K562 (cell line): ENCODE measurements around the gene MTRF1L. TPM values are rescaled to one million over a fixed set of nuclear protein-coding genes. Genes with fewer than 3 reads are reported as not detected.
A peak's percentile ranks its signal among the peaks of the same experiment; 100 is the strongest.

ENCODE experiments used
- ATAC-seq: fragments of 200-7000 bp; cut with Tn5 transposase; 3 replicates; pipeline ENCODE4 v1.9.1; 2020; ENCODE audit warnings: moderate library complexity
- BruUV-seq: library from RNA; stranded (reverse); fragments of 400-500 nt; replicated peaks from 2 replicates; lab custom pipeline; 2021; lab: Mats Ljungman, UMichigan
- CTCF ChIA-PET: fragments of 300-600 bp; formaldehyde crosslinking; extraction: SDS; loops from one replicate; lab custom pipeline; 2021; ENCODE audit warnings: low intra/inter-chr PET ratio; lab: Yijun Ruan, JAX
- POLR2A ChIA-PET: fragments of 300-600, 350-650 bp; sonication (Branson Sonifier 250); formaldehyde crosslinking; extraction: SDS; loops from one replicate; lab custom pipeline; 2021; ENCODE audit warnings: antibody characterized with exemption, inconsistent platforms; lab: Yijun Ruan, JAX
- DNase-seq, 4 experiments: peaks; one replicate each; pipeline versions ENCODE4 v3.0.0 to v3.0.0-alpha.2; 2011 to 2018; ENCODE audit warnings: low spot score in 3 of 4, mixed read lengths in 3 of 4; ENCODE audit errors: extremely low read depth in 1 of 4
- FAIRE-seq: peaks from 2 replicates; lab custom pipeline; 2011; peaks lifted over from hg19 to GRCh38; lab: Jason Lieb, UNC
- H2AFZ ChIP-seq: 2 replicates; pipeline ENCODE4 v1.6.0; 2011; ENCODE audit warnings: low read depth, low read length, control low read depth, inconsistent platforms
- H3K27ac ChIP-seq: fragments of 200-600 bp; 3 replicates; pipeline ENCODE4 v1.8.0; 2011; ENCODE audit warnings: low read depth, mild to moderate bottlenecking, control low read depth, inconsistent platforms, low read length, moderate library complexity, mixed read lengths; ENCODE audit errors: extremely low read depth
- H3K27me3 ChIP-seq, 2 experiments: fragments of 300-600 bp in 1 of 2; 2 replicates in 1 of 2; 3 replicates in 1 of 2; pipeline versions ENCODE4 v1.6.0 to v1.8.0; 2011; ENCODE audit warnings: inconsistent platforms in 2 of 2, low read length in 2 of 2, mild to moderate bottlenecking in 1 of 2, mixed read lengths in 1 of 2, moderate library complexity in 1 of 2; ENCODE audit not compliant: control insufficient read depth in 2 of 2, insufficient read depth in 2 of 2
- H3K36me3 ChIP-seq: fragments of 300-600 bp; 3 replicates; pipeline ENCODE4 v1.8.0; 2011; ENCODE audit warnings: mild to moderate bottlenecking, low read length, inconsistent platforms; ENCODE audit not compliant: control insufficient read depth, insufficient read depth
- H3K4me1 ChIP-seq, 2 experiments: fragments of 200-600 bp in 1 of 2; replicated peaks in 1 of 2; 2 replicates in 1 of 2; 3 replicates in 1 of 2; pipeline versions ENCODE4 v1.5.1 to v1.8.0; 2011; ENCODE audit warnings: inconsistent platforms in 2 of 2, low read length in 2 of 2, mild to moderate bottlenecking in 1 of 2, mixed read lengths in 1 of 2, moderate library complexity in 1 of 2; ENCODE audit not compliant: control insufficient read depth in 2 of 2, insufficient read depth in 2 of 2
- H3K4me2 ChIP-seq: 2 replicates; pipeline ENCODE4 v1.6.1; 2011; ENCODE audit warnings: low read length, control low read depth, inconsistent platforms, mixed read lengths; ENCODE audit not compliant: insufficient read depth
- H3K4me3 ChIP-seq: fragments of 200-600 bp; sonication (generic), shearing (Covaris generic); 2 replicates; pipeline ENCODE4 v1.5.1; 2016; ENCODE audit warnings: control low read depth, inconsistent platforms
- H3K79me2 ChIP-seq: fragments of 200-600 bp; 3 replicates; pipeline ENCODE4 v1.8.0; 2011; ENCODE audit warnings: low read length, inconsistent platforms; ENCODE audit not compliant: control insufficient read depth, insufficient read depth
- H3K9ac ChIP-seq, 2 experiments: 2 replicates each; pipeline versions ENCODE4 v1.6.0 to v1.6.1; 2011; ENCODE audit warnings: low read depth in 2 of 2, low read length in 2 of 2, control low read depth in 1 of 2, inconsistent platforms in 1 of 2, mild to moderate bottlenecking in 1 of 2, mixed read lengths in 1 of 2; ENCODE audit not compliant: insufficient read depth in 1 of 2
- H3K9me1 ChIP-seq: one replicate; pipeline ENCODE4 v1.6.0; 2011; ENCODE audit warnings: inconsistent platforms, mild to moderate bottlenecking, low read length, moderate library complexity; ENCODE audit not compliant: control insufficient read depth, insufficient read depth
- H3K9me3 ChIP-seq: replicated peaks from 2 replicates; pipeline ENCODE4 v1.5.1; 2011; ENCODE audit warnings: low read depth, low read length, inconsistent platforms; ENCODE audit not compliant: control insufficient read depth, insufficient read depth
- H4K20me1 ChIP-seq: replicated peaks from 2 replicates; pipeline ENCODE4 v1.6.1; 2011; ENCODE audit warnings: low read length, inconsistent platforms, mixed read lengths; ENCODE audit not compliant: control insufficient read depth, insufficient read depth
- ADNP ChIP-seq: fragments of 200-800 bp; sonication (Bioruptor generic); IDR thresholded peaks from 2 replicates; pipeline ENCODE4 v1.6.1; 2016; ENCODE audit warnings: missing genetic modification characterization, missing compliant biosample characterization
- GTF2B ChIP-seq: IDR thresholded peaks from 2 replicates; pipeline ENCODE4 v1.6.1; 2011; ENCODE audit not compliant: insufficient read length; ENCODE audit errors: extremely low read depth
- HDAC8 ChIP-seq: fragments of 450-650 bp; IDR thresholded peaks from 2 replicates; pipeline ENCODE4 v1.6.1; 2016; ENCODE audit warnings: mild to moderate bottlenecking, missing genetic modification characterization, moderate library complexity, missing compliant biosample characterization
- KLF10 ChIP-seq: fragments of 250-450 bp; sonication (Bioruptor Pico); IDR thresholded peaks from 2 replicates; pipeline ENCODE4 v1.6.1; 2021; ENCODE audit warnings: matching md5 sums
- NR1H2 ChIP-seq: sonication (generic); formaldehyde crosslinking; IDR thresholded peaks from 2 replicates; pipeline ENCODE4 v1.4.0; 2020; ENCODE audit warnings: mild to moderate bottlenecking, missing genetic modification reagents
- PRDM10 ChIP-seq: fragments of 450-650 bp; IDR thresholded peaks from 2 replicates; pipeline ENCODE4 v1.6.1; 2018; ENCODE audit not compliant: partially characterized antibody
- SPI1 ChIP-seq: IDR thresholded peaks from 2 replicates; pipeline ENCODE4 v1.6.1; 2011; ENCODE audit warnings: low read depth, low read length, control low read depth, borderline replicate concordance
- TEAD2 ChIP-seq: fragments of 450-650 bp; IDR thresholded peaks from 2 replicates; pipeline ENCODE4 v1.6.1; 2016; ENCODE audit warnings: missing genetic modification characterization, control low read depth, missing compliant biosample characterization
- ZBTB33 ChIP-seq: sonication (generic); formaldehyde crosslinking; IDR thresholded peaks from 2 replicates; pipeline ENCODE4 v1.8.1; 2023; ENCODE audit warnings: mild to moderate bottlenecking, missing genetic modification reagents
- WGBS: fragments of 100-300 bp; shearing (Covaris generic); methylation state at CpG from one replicate; pipeline ENCODE4 v1.1.6; 2016; ENCODE audit warnings: low coverage, mixed read lengths; ENCODE audit not compliant: insufficient coverage; ENCODE audit errors: missing lambda C conversion rate; 5-methylcytosine and 5-hydroxymethylcytosine counted together
- in situ Hi-C: fragments of 300-500 bp; cut with MboI; formaldehyde crosslinking; loops from 4 replicates; pipeline ENCODE4 v1.15.0; 2018; ENCODE audit warnings: inconsistent platforms, mixed read lengths
- intact Hi-C: fragments of 100-400 bp; cut with micrococcal nuclease; formaldehyde crosslinking; loops from 2 replicates; pipeline ENCODE4 v1.14.2; 2022
- polyA plus RNA-seq, 8 experiments: library from polyadenylated mRNA; depleted of rRNA in 4 of 8; stranded (reverse) in 5 of 8; unstranded in 3 of 8; fragments of >200 nt; fragmentation: Nextera tagmentation in 2 of 8; fragmentation: Illumina TruSeq in 1 of 8; extraction: Ambion mirVana in 2 of 8; extraction: Trizol in 1 of 8; gene quantifications; 2 replicates each; pipeline versions ENCODE4 v1.2.1 to v1.2.3, GENCODE V29; 2011 to 2014; ENCODE audit warnings: inconsistent platforms in 1 of 8, missing spikeins in 1 of 8
- total RNA-seq, 7 experiments: library from RNA; depleted of rRNA in 6 of 7; stranded (reverse); fragments of >200 nt in 6 of 7; fragmentation: Illumina TruSeq in 2 of 7; extraction: Trizol in 2 of 7; gene quantifications; 2 replicates each; pipeline versions ENCODE4 v1.2.1 to v1.2.3, GENCODE V29; 2011 to 2021; ENCODE audit warnings: low replicate concordance in 1 of 7

Gene MTRF1L
- total and polyA plus RNA-seq, 9 of the 15 experiments (the other 6 are each of a cell fraction or from before 2014, with no cell fraction given): 10.7 to 34.0 (median 30.2) TPM

- 0 out of 2 replicates have a peak overlapping the region, but pooled peaks have one; percentile 7 for H2AFZ ChIP-seq
- no peak for FAIRE-seq
- no peaks in the 10 kb centered on the region for H4K20me1 ChIP-seq
- no peaks in the 10 kb centered on the region for H3K79me2 ChIP-seq
- ChIA-PET CTCF (no interaction called here), POLR2A (no interaction called here)
- no peaks in the 10 kb centered on the region for H3K9me1 ChIP-seq
- TF ChIP-seq NR1H2 (CRISPR knock-in tag): no peak
- TF ChIP-seq GTF2B: no peak
- TF ChIP-seq SPI1: peak; percentile 73
- no peaks in the 10 kb centered on the region for H3K36me3 ChIP-seq
- no peak overlapping the region for H3K4me2 ChIP-seq
- BruUV-seq: no TSS peak
- H3K4me1 ChIP-seq: peaks cover 0 to 4% of the 10 kb centered on the region in 2 experiments; a peak in 1 of 5 replicates
- peak; percentile 54 for ATAC-seq
- WGBS: 16% methylated on average over 6 of the region's 6 CpGs
- H3K9ac ChIP-seq: no peak overlapping the region
- H3K4me3 ChIP-seq: no peak overlapping the region
- no peak for DNase-seq
- no peaks in the 10 kb centered on the region for H3K9me3 ChIP-seq
- H3K27me3 ChIP-seq: no peaks in the 10 kb centered on the region
- H3K27ac ChIP-seq: no peak overlapping the region
- intact Hi-C loops: no loop called here
- in situ Hi-C loops: no loop called here
These were observed 10.3 kb upstream of the MTRF1L start for GRCh38 chr6:153012856-153013255.

GRCh38 chr6:153003366-153003690 is 819 bp upstream of the MTRF1L start:
- peak in 1 of 4 experiments; percentile 16 for DNase-seq
- Histone ChIP-seq H3K9ac (peak overlapping the region; percentile 93 to 96), H3K79me2 (peaks cover 63% of the 10 kb centered on the region), H3K9me1 (no peaks in the 10 kb centered on the region), H3K4me3 (peak overlapping the region; percentile 89), H3K9me3 (peaks cover 6% of the 10 kb centered on the region), H3K4me2 (peak overlapping the region; percentile 98), H3K4me1 (peaks cover 0 to 3% of the 10 kb centered on the region in 2 experiments; a peak in 2 of 5 replicates), H3K36me3 (peaks cover 30% of the 10 kb centered on the region), H2AFZ (peak overlapping the region; percentile 86), H3K27me3 (no peaks in the 10 kb centered on the region; a peak in 1 of 5 replicates), H4K20me1 (no peaks in the 10 kb centered on the region), H3K27ac (peak overlapping the region; percentile 88)
- CTCF ChIA-PET: no interaction called here
- 0% methylated on average over 6 of the region's 6 CpGs for WGBS
- intact Hi-C loops: loop anchor here (2.0 to 5.0 kb wide), 3 partner anchors 21 to 1611 kb away; partner anchors contain the start of genes FBXO5 and ZBTB2
- POLR2A ChIA-PET: interaction anchor here (0.7 to 1.0 kb wide), 2 partner anchors 18 to 20 kb away, joined by 3 to 6 read pairs; partner anchors contain the start of gene FBXO5
- FAIRE-seq: peak; percentile 23
- ATAC-seq: peak; percentile 18
- in situ Hi-C loops: no loop called here
- BruUV-seq: no TSS peak
- 0 out of 2 replicates have a peak, but pooled peaks have one; percentile 30 for TF ChIP-seq TEAD2
- peak; percentile 6; the same call in 1 of the 2 replicates for TF ChIP-seq ZBTB33 (CRISPR knock-in tag)
- no peak for TF ChIP-seq ADNP (tag)
- 0 out of 2 replicates have a peak, but pooled peaks have one; percentile 4 for TF ChIP-seq HDAC8 (tag)
- 0 out of 2 replicates have a peak, but pooled peaks have one; percentile 41 for TF ChIP-seq KLF10 (CRISPR knock-in tag)
- TF ChIP-seq PRDM10: no peak
